GM18868 (cell line): Measurements from ENCODE around the gene PFN1.

Source experiments
- ATAC-seq: cut with Tn5 transposase; IDR thresholded peaks from one replicate; pipeline ENCODE4 v1.9.1; 2021; ENCODE audit warnings: mild to moderate bottlenecking, moderate library complexity; ENCODE audit not compliant: unreplicated experiment

PFN1 gene

DNA sequence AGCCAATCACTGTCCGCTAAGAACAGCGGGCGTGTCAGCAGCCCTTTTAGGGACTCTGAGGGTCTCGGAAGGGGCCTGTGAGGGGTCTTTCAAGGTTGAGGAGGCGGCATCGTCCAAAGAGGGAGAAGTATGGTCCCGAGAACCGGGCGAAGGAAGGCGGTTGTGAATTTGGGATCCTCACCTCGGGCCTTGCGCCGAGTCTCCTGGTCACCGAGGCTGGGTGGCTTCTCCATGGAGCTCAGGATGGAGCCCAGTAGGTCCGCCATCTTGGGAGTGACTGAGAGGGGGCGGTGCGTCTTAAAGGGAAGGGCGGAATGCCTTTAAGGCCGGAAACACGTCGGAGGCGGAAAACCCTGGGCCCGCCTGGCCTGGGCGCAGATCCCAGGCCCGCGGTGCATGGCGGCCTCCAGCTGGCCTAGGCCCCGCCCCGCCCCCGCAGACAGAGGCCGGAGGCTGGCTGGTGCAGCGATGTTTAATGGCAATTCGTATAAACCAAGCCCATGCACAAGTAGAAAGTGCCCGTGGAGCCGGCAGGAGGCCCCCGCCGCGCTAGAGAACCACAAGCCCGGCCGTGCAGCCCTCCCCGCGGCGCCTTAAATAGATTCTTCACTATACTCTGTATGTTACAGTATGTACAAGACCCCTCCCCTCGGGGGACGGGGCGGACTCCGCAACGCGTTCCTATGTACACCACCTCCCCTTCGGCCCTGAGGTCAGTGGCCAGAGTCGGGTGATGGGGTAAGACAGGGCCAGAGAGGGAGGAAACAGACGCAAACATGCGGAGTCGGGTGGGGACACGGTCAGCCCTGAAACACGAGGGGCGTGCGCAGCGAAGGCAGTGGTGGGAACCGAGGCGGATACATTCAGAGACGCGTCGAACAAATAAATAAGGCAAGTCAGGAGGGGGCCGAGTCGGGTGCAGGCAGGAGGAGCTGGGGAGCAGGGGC is 19.5 kb upstream of the PFN1 start, which contains the start of gene SPAG7:
TSS of gene SPAG7 (minus strand) at position 279 of the 947 bp plus-strand sequence. CDS start at position 266, 13 bp downstream.
- ATAC-seq = peak; percentile 60

DNA sequence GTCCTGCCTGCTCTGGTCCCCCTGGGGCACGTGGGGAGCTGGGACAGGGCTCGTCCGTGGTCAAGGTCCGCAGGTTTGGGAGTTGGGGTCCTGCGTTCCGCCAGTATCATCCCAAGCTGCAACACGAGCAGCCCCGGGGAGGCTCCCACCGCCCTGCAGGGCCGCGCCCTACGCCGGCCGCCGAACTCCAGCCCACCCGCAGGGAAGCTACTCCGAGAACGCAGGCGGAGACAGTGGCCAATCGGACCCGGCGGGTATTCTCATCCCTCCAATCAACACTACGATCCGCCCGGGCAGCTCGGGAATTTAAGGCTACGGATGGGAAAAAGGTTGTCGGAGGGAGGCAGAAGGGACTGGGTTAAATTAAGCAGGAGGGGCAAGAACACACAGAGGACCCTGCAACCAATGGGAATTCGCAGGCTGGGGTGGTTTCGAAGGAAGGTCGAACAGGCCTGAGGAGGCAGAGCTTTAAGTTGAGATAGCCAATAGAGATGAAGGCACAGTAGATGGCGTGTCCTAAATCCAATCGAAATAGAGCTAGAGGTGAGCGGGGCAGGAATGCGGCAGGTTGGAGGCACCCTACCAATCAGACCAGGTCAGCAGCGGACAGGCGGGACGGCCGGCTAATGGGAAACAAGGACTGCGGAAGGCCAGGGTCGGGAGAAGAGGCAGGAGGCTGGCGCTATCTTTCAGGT is 18.7 kb upstream of the PFN1 start:
- ATAC-seq = peak; percentile 77

DNA sequence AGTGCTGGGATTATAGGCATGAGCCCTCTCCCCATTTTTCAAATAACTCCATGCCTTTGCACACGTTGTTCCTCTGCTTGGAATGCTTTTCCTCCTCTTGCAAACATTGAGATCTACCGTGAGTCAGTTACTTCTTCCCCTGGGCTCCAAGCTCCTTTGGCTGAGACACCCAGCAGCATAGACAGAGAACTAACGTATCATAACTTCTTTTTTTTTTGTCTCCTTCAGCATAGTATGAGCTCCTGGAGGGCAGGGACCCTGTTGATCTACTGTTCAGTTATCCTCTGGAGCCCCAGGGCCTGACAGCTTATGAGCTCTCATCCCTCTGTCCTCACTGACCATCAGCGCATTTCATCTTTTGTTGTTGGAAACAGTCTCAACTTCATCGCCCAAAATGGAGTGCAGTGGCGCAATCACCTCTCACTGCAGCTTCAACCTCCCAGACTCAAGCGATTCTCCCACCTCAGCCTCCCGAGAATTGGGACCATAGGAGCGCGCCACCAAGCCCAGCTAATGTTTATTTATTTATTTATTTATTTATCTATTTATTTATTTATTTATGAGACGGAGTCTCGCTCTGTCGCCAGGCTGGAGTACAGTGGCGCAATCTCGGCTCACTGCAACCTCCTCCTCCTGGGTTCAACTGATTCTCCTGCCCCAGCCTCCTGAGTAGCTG is 17.1 kb upstream of the PFN1 start:
- no peak for ATAC-seq

DNA sequence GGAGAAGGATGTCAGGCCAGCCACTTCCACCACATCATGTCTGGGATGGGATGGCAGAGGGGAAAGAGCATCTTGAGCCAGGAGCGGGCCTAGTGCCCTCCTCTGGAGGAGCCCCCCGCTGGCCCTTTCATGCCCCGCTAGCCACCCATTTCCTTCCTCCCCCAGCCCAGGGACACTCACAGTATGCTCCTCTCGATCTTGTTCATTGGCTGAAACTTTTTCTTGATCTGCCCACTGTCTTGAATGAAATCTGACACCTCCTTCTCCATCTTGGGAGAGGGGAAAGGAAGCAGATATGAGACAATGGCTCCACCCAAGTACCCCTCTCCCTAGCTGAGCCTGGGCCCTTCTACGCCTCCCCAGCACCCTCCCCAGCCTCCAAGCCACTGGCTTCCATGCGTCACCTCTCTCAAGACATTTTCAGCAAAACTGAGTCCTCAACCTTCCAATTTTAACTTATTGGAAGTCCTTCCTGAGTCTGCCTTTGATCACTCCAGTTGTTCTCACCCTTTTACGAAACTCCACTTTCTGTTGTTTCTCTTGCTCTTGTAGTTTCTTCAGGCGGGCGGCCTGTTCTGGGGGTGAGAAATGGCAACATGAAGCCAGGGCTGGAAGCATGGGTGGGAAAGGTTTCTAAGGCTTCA is 12.1 kb upstream of the PFN1 start:
- no peak for ATAC-seq

DNA sequence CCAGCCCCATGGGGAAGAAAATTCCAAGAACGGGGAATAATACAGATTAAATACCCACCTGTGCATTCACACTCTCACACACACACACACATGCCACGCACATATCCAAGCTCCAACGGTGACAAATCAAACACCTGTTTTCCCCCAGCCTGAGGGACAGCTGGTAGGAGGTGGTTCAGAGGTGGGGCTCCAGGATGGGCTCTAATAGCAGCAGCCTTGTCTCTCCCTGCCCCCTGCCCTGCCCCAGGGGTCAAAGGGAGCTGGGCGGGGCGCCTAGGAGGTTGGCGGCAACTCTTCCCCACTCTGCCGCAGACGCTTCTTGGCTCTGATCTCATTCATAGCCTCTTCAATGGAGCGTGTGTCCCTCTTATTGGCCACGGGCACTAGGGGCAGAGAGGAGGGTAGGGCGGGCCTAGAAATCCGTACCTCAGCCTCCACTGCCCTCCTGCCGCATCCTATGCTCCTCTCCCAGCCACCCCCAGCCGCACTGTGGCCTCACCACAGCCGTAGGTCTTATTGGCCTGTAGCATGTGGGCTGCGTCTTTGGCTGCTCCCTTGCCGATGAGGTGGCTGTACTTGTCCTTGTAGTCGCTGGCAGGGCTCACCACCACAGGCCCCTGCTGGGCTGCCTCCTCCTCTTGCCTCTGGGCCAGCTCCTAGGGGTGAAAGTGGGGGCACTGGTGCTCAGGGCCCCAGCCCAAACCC is 11.1 kb upstream of the PFN1 start:
- no peak for ATAC-seq

DNA sequence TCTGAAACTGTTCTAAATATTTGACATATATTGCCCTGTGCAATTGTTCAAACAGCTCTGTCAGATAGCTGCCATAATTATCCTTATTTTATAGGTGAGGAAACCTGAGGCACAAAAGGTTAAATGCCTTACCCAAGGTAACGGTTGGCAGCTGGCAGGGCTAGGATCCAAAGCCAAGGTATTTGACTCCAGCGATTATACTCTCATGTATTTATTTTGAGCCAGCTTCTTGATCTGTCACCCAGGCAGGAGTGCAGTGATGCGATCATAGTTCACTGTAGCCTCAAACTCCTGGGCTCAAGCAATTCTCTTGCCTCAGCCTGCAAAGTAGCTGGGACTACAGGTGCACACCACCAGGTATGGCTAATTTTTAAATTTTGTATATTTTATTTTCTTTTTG is 9.8 kb upstream of the PFN1 start:
- no peak for ATAC-seq

DNA sequence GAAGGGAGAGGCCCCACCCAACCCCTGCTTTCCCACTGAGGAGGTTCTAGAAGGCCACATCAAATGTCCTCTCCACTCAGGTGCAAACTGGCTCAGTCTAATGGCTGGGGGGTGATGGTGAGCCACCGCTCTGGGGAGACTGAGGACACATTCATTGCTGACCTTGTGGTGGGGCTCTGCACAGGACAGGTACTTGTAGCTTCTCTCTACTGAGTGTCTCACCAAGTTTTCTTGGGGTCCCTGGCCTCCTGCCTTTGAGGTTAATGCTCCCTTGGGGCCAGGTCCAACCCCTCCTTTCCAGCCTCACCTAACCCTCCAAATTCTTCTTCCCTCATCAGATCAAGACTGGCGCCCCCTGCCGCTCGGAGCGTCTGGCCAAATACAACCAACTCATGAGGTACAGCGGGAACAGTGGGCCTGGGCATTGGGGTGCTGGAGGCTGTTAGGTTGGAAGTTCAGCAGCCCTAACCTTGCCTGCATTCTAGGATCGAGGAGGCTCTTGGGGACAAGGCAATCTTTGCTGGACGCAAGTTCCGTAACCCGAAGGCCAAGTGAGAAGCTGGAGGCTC is 8.2 kb upstream of the PFN1 start:
- no peak for ATAC-seq

DNA sequence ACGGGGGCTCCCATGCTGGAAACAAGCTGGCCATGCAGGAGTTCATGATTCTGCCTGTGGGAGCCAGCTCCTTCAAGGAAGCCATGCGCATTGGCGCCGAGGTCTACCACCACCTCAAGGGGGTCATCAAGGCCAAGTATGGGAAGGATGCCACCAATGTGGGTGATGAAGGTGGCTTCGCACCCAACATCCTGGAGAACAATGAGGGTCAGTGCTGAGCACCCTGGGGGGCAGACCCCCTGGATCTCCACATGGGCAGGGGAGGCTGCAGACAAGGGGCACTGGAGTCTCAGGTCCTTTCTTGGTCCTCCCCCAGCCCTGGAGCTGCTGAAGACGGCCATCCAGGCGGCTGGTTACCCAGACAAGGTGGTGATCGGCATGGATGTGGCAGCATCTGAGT is 6.8 kb upstream of the PFN1 start:
- no peak for ATAC-seq

DNA sequence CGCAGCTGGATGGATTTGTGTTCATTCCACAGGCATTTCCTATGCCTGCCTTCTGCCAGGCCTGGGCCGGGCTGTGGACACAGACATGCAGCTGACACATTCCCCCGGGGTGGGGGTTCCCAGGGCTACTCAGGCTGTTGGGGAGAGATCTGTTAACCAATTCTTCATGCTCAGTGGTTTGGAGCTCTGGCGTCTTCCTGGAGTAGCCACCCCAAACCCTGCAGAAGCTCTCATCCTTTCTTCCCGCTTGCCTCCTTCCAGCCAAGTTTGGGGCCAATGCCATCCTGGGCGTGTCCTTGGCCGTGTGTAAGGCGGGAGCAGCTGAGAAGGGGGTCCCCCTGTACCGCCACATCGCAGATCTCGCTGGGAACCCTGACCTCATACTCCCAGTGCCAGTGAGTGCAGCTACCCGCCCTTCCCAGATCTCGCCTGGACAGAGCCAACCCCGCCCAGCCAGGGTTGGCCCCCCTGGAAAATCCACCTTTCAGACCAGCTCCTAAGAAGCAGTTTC is 5.2 kb upstream of the PFN1 start:
- no peak for ATAC-seq

DNA sequence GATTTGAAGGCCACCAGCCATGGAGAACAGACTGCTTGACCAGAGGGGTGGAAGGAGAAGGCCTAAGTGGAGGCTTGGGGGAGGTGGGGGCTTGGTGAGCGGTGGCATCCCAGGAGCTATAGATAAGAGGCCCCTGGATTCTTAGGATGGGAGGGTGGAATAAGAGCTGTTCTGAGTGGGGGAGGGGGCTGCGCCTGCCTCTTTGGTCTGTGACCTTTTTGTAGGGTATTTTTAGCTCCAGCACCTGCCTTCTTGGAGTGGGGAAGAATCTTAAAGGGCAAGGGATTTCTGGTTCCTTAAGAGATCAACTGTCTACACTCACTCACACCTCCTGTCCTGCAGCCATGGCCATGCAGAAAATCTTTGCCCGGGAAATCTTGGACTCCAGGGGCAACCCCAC is 3.2 kb upstream of the PFN1 start:
- ATAC-seq = no peak

DNA sequence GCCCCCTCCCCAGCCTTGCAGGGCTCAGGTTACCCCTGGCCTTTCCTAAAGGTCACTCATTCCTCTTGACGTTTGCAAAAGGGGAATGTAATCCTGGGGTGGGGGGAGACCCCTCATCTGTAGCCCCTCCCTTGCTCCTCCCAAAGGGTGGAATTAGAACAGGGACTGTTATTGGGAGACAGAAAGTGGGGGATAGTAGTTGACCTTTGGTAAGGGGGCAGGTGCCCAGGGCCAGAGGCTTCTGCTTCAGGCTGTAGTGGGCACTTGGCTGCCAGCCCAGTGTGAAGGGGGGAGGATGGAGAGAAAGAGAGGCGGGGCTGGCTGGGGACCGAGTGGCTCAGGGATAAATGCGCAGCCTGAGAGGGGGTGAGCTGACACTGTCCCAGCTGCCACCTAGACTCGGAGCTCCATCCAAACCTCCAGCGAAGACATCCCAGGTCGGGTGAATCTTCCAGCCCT is 2.4 kb upstream of the PFN1 start, which contains the start of gene ENO3:
TSS of gene ENO3 (plus strand) at position 374 of the 459 bp plus-strand sequence. CDS start 711 bp downstream, outside the sequence.
- ATAC-seq = no peak

DNA sequence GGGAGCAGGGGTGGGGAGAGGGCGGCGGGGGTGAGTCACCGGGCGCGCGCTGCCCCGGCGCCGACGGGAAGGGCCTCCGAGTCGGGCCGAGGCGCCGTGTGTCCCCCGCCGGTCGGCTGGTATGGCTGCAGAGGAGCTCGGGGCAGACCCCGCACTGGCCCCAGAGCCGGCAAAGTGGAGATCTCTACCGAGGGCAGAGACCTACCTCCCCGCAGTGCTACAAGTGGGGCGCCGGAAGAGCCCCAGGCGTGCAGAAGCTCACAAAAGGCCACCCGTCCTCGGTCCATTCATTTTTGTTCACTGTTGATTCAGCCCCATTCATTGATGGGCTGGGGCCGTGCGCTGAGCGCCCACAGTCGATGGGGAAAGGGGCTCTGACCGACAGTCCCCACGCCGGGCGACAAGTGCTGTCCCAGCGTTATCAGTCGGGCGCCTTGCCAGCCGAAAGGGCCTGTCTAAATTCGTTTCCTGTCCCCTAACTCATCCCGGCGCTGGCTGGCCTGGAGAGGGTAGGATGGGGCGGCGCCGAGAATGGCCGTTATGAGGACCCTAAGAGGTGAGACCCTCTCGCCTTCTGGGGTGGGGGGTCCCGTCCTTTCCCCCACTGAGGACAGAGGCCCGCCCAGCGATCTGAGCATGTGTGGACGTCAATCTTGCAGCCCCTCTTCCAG is 1.9 kb upstream of the PFN1 start:
- no peak for ATAC-seq

DNA sequence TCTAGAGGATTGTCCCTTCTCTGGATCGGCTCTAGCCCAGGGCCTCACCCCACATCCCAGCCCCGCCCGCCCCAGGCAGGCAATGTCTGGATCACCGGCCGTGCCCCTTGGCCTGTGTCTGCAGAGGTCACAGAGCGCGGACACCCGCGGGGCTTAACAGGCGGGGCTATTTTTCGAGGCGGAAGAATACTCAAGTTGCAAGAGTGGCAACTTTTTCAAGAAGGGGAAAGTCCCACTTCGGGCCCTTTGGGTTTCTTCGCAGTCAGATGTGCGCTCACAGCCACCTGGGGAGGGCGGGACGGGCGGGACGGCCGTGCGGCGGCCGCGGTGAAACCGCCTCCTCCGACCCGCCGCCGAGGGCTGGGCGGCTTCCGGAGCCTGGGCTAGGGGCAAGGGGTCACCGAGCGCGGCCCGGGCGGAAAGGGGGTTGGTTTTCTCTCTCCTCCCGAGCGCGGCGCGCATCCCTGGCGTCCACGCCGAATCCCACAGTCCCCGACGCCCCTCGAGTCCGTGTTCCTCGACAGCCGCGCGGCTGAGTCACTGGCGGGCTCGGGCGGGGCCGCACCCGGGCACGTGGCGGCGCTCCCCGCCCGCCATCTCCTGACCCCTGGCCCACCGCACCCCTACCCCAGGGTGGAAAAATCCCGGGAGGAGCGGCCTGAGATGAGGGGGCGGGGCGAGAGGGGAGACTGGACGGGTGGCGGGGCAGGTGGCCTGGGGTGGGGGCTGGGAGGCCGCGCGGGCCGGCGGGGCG is 1.2 kb upstream of the PFN1 start:
- peak; percentile 21 for ATAC-seq

DNA sequence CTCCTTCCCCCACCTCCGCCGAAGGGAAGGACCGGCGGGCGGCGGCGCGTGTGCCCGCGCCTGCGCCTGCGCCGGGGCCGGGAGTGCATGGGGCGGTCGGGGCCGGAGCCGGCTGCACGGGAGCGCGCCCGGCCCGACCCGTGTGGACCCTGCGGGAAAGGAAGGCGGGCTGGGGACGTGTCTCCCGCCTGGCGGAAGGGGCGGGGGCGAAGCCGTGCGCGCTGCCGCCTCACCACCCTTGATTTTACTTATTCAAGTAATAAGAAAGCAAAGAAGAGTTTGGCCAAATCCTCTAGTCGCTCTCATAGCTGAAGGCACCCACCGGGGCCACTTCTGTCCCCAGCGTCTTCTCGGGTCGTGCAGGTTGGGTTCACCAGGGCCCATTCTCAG is 596 bp upstream of the PFN1 start:
- peak; percentile 32 for ATAC-seq

DNA sequence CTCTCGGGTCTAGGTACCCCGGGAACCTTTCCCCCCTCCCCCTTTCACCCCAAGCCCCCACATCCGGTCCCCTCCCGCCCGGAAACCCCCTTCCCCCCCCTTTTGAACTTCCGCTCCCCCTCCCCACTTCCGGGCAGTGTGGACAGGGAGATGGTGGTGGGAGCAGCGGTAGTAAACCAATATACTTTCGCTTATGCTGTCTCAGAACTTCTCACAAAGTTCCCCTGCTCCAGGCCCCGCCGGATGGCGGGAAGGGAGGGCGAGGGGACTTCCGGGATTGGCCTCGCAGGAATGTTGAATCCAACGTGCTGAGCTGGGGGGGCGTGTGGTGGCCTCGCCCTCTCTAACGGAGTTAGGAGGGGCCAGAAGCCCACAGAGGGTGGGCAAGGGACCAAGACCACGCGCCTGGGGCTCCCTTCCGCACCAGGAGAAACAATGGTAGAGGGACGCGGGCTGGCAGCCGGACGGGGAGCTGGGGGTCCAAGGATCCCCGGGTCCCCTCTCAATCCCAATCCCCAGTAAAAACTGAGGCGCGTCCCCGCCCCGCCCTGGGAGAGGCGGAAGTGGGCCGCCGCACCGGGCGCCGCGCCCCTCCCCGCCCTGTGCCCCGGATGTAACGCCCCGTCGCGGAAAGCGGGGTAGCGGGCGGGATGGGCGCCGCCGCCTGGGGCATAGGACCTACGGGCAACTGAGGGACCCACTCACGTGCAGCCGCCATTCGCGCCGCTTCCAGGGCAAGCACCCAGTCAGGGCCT is 742 bp downstream of the PFN1 start:
- no peak for ATAC-seq

DNA sequence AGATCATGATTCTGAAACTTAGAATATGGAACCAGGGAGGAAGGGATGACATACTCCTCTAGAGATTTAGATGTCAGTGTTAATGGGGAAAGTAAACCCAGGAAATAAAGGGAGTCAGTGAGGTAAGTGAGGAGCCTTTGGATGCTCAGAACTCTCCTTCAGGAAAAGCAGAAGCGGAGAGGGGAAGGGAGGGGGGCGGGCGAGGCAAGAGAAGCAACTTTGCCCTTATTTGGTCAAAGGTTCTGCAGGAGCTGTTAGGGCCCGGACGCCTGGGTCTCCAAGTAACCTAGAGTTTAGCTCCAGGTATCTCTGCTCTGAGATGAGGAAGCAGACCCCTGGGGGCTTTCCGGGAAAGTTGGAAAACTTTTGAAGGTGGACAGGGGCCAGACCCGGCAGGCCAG is 1.3 kb downstream of the PFN1 start:
- ATAC-seq = no peak

DNA sequence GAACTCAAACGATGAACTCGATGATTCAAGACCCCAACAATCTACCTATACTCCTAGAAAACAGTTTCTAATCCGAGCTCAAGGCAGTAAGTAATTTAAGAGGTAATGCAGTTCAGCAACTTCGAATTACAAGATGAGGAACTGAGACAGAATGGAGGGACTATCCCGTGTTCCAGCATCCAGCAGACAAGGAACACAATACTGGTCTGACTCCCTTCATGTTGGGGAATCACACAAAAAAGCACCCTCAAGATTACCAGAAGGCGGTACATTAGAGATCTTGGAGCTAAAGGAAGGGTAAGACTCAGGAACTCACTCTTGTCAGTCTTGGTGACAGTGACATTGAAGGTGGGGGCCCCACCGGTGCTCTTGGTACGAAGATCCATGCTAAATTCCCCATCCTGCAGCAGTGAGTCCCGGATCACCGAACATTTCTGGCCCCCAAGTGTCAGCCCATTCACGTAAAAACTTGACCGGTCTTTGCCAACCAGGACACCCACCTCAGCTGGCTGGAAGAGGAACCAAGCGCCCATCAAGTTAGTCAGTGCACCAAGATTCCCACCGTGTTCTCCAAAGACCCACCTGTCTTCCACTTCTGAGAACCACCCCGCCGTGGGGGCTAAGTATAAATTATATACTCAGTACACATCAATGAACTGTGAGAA is 1.9 kb downstream of the PFN1 start:
- ATAC-seq = no peak
